ENCODE data around the gene THRA.

Gene THRA

GRCh38 chr17:40062329-40063186, at the start of gene THRA:
Gene THRA, plus strand, starts transcription at chr17:40062965. Its CDS starts 11,524 bp downstream, at chr17:40074489.
- peaks cover 15% of the 10 kb centered on the region for H3K27me3 ChIP-seq (ENCODE audit: control insufficient read depth, insufficient read depth, low read length)
- peak within 1 kb of the TSS; percentile 69 for H3K27ac ChIP-seq (ENCODE audit: low read depth, low read length)
- H3K9ac ChIP-seq (ENCODE audit: low read depth, low read length) = peak within 1 kb of the TSS; percentile 69
- H3K4me1 ChIP-seq (ENCODE audit: control insufficient read depth, insufficient read depth, low read length) = peaks cover 34% of the 10 kb centered on the region
- peak within 1 kb of the TSS; percentile 84 for H3K4me3 ChIP-seq (ENCODE audit: low read depth, low read length)
- H3K9me3 ChIP-seq (ENCODE audit: control insufficient read depth, insufficient read depth, low read length) = no peaks in the 10 kb centered on the region
- no peaks in the 10 kb centered on the region for H3K36me3 ChIP-seq (ENCODE audit: control insufficient read depth, insufficient read depth, low read length)

- Histone ChIP-seq H3K36me3 (ENCODE audit: control insufficient read depth, insufficient read depth, low read length) (peaks cover 2% of the 10 kb centered on the region), H3K27me3 (ENCODE audit: control insufficient read depth, insufficient read depth, low read length) (no peaks in the 10 kb centered on the region), H3K4me1 (ENCODE audit: control insufficient read depth, insufficient read depth, low read length) (peaks cover 14% of the 10 kb centered on the region), H3K27ac (ENCODE audit: low read depth, low read length) (no peak overlapping the region), H3K9me3 (ENCODE audit: control insufficient read depth, insufficient read depth, low read length) (no peaks in the 10 kb centered on the region), H3K4me3 (ENCODE audit: low read depth, low read length) (no peak overlapping the region), H3K9ac (ENCODE audit: low read depth, low read length) (no peak overlapping the region)
Observed at GRCh38 chr17:40014375-40014980, 48.3 kb upstream of the THRA start.

GRCh38 chr17:40015005-40015997, 47.5 kb upstream of the THRA start, which contains the start of gene CSF3:
Gene CSF3, plus strand, starts transcription at chr17:40015440. Its CDS starts 35 bp downstream, at chr17:40015475.
- Histone ChIP-seq H3K4me3 (ENCODE audit: low read depth, low read length) (no peak within 1 kb of the TSS), H3K9me3 (ENCODE audit: control insufficient read depth, insufficient read depth, low read length) (no peaks in the 10 kb centered on the region), H3K4me1 (ENCODE audit: control insufficient read depth, insufficient read depth, low read length) (peaks cover 15% of the 10 kb centered on the region), H3K27me3 (ENCODE audit: control insufficient read depth, insufficient read depth, low read length) (no peaks in the 10 kb centered on the region), H3K9ac (ENCODE audit: low read depth, low read length) (no peak within 1 kb of the TSS), H3K27ac (ENCODE audit: low read depth, low read length) (no peak within 1 kb of the TSS), H3K36me3 (ENCODE audit: control insufficient read depth, insufficient read depth, low read length) (peaks cover 11% of the 10 kb centered on the region)

GRCh38 chr17:40015998-40016985, 46.5 kb upstream of the THRA start:
- H3K27ac ChIP-seq (ENCODE audit: low read depth, low read length) = no peak overlapping the region
- H3K4me3 ChIP-seq (ENCODE audit: low read depth, low read length) = no peak overlapping the region
- no peaks in the 10 kb centered on the region for H3K9me3 ChIP-seq (ENCODE audit: control insufficient read depth, insufficient read depth, low read length)
- H3K9ac ChIP-seq (ENCODE audit: low read depth, low read length) = no peak overlapping the region
- H3K27me3 ChIP-seq (ENCODE audit: control insufficient read depth, insufficient read depth, low read length) = no peaks in the 10 kb centered on the region
- H3K4me1 ChIP-seq (ENCODE audit: control insufficient read depth, insufficient read depth, low read length) = peaks cover 15% of the 10 kb centered on the region
- H3K36me3 ChIP-seq (ENCODE audit: control insufficient read depth, insufficient read depth, low read length) = peaks cover 18% of the 10 kb centered on the region

GRCh38 chr17:40017422-40018080, 45.2 kb upstream of the THRA start:
- Histone ChIP-seq H3K27ac (ENCODE audit: low read depth, low read length) (peak overlapping the region; percentile 84), H3K36me3 (ENCODE audit: control insufficient read depth, insufficient read depth, low read length) (peaks cover 30% of the 10 kb centered on the region)

GRCh38 chr17:40018211-40019121, 44.3 kb upstream of the THRA start:
- peak overlapping the region; percentile 7; the same call in 1 of the 2 replicates for H3K4me3 ChIP-seq (ENCODE audit: low read depth, low read length)
- H3K36me3 ChIP-seq (ENCODE audit: control insufficient read depth, insufficient read depth, low read length) = peaks cover 38% of the 10 kb centered on the region
- peak overlapping the region; percentile 84 for H3K27ac ChIP-seq (ENCODE audit: low read depth, low read length)
- peaks cover 15% of the 10 kb centered on the region for H3K4me1 ChIP-seq (ENCODE audit: control insufficient read depth, insufficient read depth, low read length)
- no peaks in the 10 kb centered on the region for H3K27me3 ChIP-seq (ENCODE audit: control insufficient read depth, insufficient read depth, low read length)
- no peaks in the 10 kb centered on the region for H3K9me3 ChIP-seq (ENCODE audit: control insufficient read depth, insufficient read depth, low read length)
- H3K9ac ChIP-seq (ENCODE audit: low read depth, low read length) = no peak overlapping the region; the same call in 1 of the 2 replicates

More at GRCh38 chr17:40017422-40018080, 45.2 kb upstream of the THRA start:
- H3K9me3 ChIP-seq (ENCODE audit: control insufficient read depth, insufficient read depth, low read length) = no peaks in the 10 kb centered on the region
- peaks cover 15% of the 10 kb centered on the region for H3K4me1 ChIP-seq (ENCODE audit: control insufficient read depth, insufficient read depth, low read length)
- H3K9ac ChIP-seq (ENCODE audit: low read depth, low read length) = no peak overlapping the region
- H3K4me3 ChIP-seq (ENCODE audit: low read depth, low read length) = no peak overlapping the region
- H3K27me3 ChIP-seq (ENCODE audit: control insufficient read depth, insufficient read depth, low read length) = no peaks in the 10 kb centered on the region

GRCh38 chr17:40019140-40019991, 43.4 kb upstream of the THRA start:
- H3K27ac ChIP-seq (ENCODE audit: low read depth, low read length) = peak overlapping the region; percentile 84

GRCh38 chr17:40020146-40020545, 42.6 kb upstream of the THRA start:
- no peak overlapping the region for H3K4me3 ChIP-seq (ENCODE audit: low read depth, low read length)
- no peak overlapping the region for H3K9ac ChIP-seq (ENCODE audit: low read depth, low read length)
- H3K36me3 ChIP-seq (ENCODE audit: control insufficient read depth, insufficient read depth, low read length) = peaks cover 52% of the 10 kb centered on the region
- H3K9me3 ChIP-seq (ENCODE audit: control insufficient read depth, insufficient read depth, low read length) = no peaks in the 10 kb centered on the region
- H3K27ac ChIP-seq (ENCODE audit: low read depth, low read length) = no peak overlapping the region
- no peaks in the 10 kb centered on the region for H3K27me3 ChIP-seq (ENCODE audit: control insufficient read depth, insufficient read depth, low read length)
- peaks cover 15% of the 10 kb centered on the region for H3K4me1 ChIP-seq (ENCODE audit: control insufficient read depth, insufficient read depth, low read length)

More at GRCh38 chr17:40019140-40019991, 43.4 kb upstream of the THRA start:
- Histone ChIP-seq H3K27me3 (ENCODE audit: control insufficient read depth, insufficient read depth, low read length) (no peaks in the 10 kb centered on the region), H3K4me1 (ENCODE audit: control insufficient read depth, insufficient read depth, low read length) (peaks cover 15% of the 10 kb centered on the region), H3K36me3 (ENCODE audit: control insufficient read depth, insufficient read depth, low read length) (peaks cover 45% of the 10 kb centered on the region), H3K9ac (ENCODE audit: low read depth, low read length) (no peak overlapping the region), H3K4me3 (ENCODE audit: low read depth, low read length) (no peak overlapping the region), H3K9me3 (ENCODE audit: control insufficient read depth, insufficient read depth, low read length) (no peaks in the 10 kb centered on the region)
